ENCODE data around the gene SP110. TPM values are rescaled to one million over a fixed set of nuclear protein-coding genes. Genes with fewer than 3 reads are reported as not detected.

SP110 gene
- total and polyA plus RNA-seq, 2 donors (not counting 3 experiments of a cell fraction or from before 2014, with no cell fraction given): 10.2 to 10.7 TPM

DNA sequence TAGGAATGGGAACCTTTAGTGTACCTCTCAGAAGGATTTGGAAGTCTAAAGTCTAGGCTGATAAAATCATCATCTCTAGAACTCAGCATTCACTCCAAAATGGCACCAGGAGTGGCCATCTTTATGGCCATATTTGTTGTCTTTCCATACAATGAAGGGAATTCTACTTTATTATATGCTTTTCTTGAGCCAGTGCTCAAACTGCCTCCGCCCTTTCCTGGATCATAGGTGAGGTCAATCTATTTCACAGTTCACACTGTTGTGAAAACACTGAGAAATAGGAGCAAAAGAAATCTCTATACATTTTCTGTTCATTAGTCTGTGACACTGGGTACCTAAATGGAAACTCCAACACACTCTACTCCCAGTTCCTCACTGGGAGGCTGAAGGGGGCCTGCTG, 55.6 kb downstream of the SP110 start:
- no peak for TF ChIP-seq GATA2 (IDR thresholded peaks at IDR 0.05; ENCODE audit: insufficient read depth, insufficient read length, low read depth, low read length)
- no peak for TF ChIP-seq POLR2AphosphoS5 (IDR thresholded peaks at IDR 0.05; ENCODE audit: insufficient read depth, low read depth, low read length)
- TF ChIP-seq, protein P1, sequence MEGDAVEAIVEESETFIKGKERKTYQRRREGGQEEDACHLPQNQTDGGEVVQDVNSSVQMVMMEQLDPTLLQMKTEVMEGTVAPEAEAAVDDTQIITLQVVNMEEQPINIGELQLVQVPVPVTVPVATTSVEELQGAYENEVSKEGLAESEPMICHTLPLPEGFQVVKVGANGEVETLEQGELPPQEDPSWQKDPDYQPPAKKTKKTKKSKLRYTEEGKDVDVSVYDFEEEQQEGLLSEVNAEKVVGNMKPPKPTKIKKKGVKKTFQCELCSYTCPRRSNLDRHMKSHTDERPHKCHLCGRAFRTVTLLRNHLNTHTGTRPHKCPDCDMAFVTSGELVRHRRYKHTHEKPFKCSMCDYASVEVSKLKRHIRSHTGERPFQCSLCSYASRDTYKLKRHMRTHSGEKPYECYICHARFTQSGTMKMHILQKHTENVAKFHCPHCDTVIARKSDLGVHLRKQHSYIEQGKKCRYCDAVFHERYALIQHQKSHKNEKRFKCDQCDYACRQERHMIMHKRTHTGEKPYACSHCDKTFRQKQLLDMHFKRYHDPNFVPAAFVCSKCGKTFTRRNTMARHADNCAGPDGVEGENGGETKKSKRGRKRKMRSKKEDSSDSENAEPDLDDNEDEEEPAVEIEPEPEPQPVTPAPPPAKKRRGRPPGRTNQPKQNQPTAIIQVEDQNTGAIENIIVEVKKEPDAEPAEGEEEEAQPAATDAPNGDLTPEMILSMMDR (IDR thresholded peaks at IDR 0.05; ENCODE audit: extremely low read depth in 1 of 2, insufficient read depth in 1 of 2, low read depth in 1 of 2, low read length in 2 of 2): no peak
- TF ChIP-seq JUN (IDR thresholded peaks at IDR 0.05; ENCODE audit: borderline replicate concordance, insufficient read depth, insufficient read length, low read depth): no peak
- TF ChIP-seq EZH2 (IDR thresholded peaks at IDR 0.05; ENCODE audit: borderline replicate concordance, low read depth, low read length, severe bottlenecking): no peak
- no peak for TF ChIP-seq MYC (IDR thresholded peaks at IDR 0.05; ENCODE audit: low read depth, low read length)
- TF ChIP-seq POLR2A (IDR thresholded peaks at IDR 0.05; ENCODE audit: low read depth, low read length): no peak
- TF ChIP-seq, protein P2, sequence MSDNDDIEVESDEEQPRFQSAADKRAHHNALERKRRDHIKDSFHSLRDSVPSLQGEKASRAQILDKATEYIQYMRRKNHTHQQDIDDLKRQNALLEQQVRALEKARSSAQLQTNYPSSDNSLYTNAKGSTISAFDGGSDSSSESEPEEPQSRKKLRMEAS (IDR thresholded peaks at IDR 0.05; ENCODE audit: insufficient read depth, insufficient read length): no peak
- no peak for TF ChIP-seq FOS (IDR thresholded peaks at IDR 0.05; ENCODE audit: borderline replicate concordance, insufficient read depth, low read length)
- H3K9me1 ChIP-seq (replicated peaks; ENCODE audit: control insufficient read depth, extremely low read depth, insufficient read depth, low read length): no peaks in the 10 kb centered on the region
- H3K27ac ChIP-seq (ENCODE audit: insufficient read depth, low read depth, low read length): no peak overlapping the region
- dilution Hi-C loops (cut with MboI; ENCODE audit: extremely low pct_ligation_motif_present, low sequenced_read_pairs): no loop called here
- H3K27me3 ChIP-seq (ENCODE audit: control insufficient read depth in 2 of 2, insufficient read depth in 2 of 2, low read length in 2 of 2): peaks cover 0 to 9% of the 10 kb centered on the region in 2 experiments
- no peak overlapping the region for H3K4me3 ChIP-seq (replicated peaks in 1 of 3; ENCODE audit: insufficient read depth in 1 of 3, low read depth in 1 of 3, low read length in 3 of 3)
- DNase-seq (ENCODE audit: low read depth, low spot score) (no peak), FAIRE-seq (no peak)
- H3K79me2 ChIP-seq (ENCODE audit: control insufficient read depth, insufficient read depth, low read length): no peaks in the 10 kb centered on the region
- H3K9me3 ChIP-seq (replicated peaks; ENCODE audit: control insufficient read depth, insufficient read depth, low read length): no peaks in the 10 kb centered on the region
- H3K9ac ChIP-seq (replicated peaks; ENCODE audit: extremely low read depth, insufficient read depth, low read length): no peak overlapping the region
- no peaks in the 10 kb centered on the region for H3K36me3 ChIP-seq (ENCODE audit: control insufficient read depth in 2 of 2, extremely low read depth in 1 of 2, insufficient read depth in 2 of 2, low read length in 2 of 2)
- H3K4me2 ChIP-seq (ENCODE audit: insufficient read depth, low read length): no peak overlapping the region
- ChIA-PET CTCF (no interaction called here), POLR2A (no interaction called here)
- H4K20me1 ChIP-seq (replicated peaks; ENCODE audit: control insufficient read depth, extremely low read depth, insufficient read depth, low read length): no peaks in the 10 kb centered on the region
- H3K4me1 ChIP-seq (ENCODE audit: control insufficient read depth, extremely low read depth, insufficient read depth, low read length): no peaks in the 10 kb centered on the region
- BruUV-seq (replicated peaks): no TSS peak
- no peak overlapping the region for H2AFZ ChIP-seq (ENCODE audit: low read depth, low read length)
- intact Hi-C loops (cut with micrococcal nuclease): loop anchor here (5.0 kb wide), 1 partner anchor 382 kb away; no protein-coding TSS in a partner anchor
